Ishikawa (cell line): ENCODE data around the gene NTPCR.
A peak's percentile ranks its signal among the peaks of the same experiment; 100 is the strongest.

ENCODE experiments used
- CEBPB ChIP-seq: IDR thresholded peaks from 2 replicates; pipeline ENCODE4 v1.6.1; 2012
- CREB1 ChIP-seq: IDR thresholded peaks from 2 replicates; pipeline ENCODE4 v1.6.1; 2012; ENCODE audit warnings: low read depth
- EGR1 ChIP-seq: IDR thresholded peaks from 2 replicates; pipeline ENCODE4 v1.6.1; 2012
- EP300 ChIP-seq: IDR thresholded peaks from 2 replicates; pipeline ENCODE4 v1.6.1; 2012; ENCODE audit warnings: borderline replicate concordance
- FOXM1 ChIP-seq: IDR thresholded peaks from 2 replicates; pipeline ENCODE4 v1.6.1; 2012; ENCODE audit warnings: low read depth, borderline replicate concordance
- NFIC ChIP-seq: IDR thresholded peaks from 2 replicates; pipeline ENCODE4 v1.6.1; 2012
- RAD21 ChIP-seq: IDR thresholded peaks from 2 replicates; pipeline ENCODE4 v1.6.1; 2012; ENCODE audit warnings: low read depth
- TAF1 ChIP-seq: IDR thresholded peaks from 2 replicates; pipeline ENCODE4 v1.6.1; 2012; ENCODE audit warnings: low read depth, mild to moderate bottlenecking
- TCF12 ChIP-seq: IDR thresholded peaks from 2 replicates; pipeline ENCODE4 v1.6.1; 2012; ENCODE audit warnings: low read depth
- TEAD4 ChIP-seq: IDR thresholded peaks from 2 replicates; pipeline ENCODE4 v1.6.1; 2012
- YY1 ChIP-seq: IDR thresholded peaks from 2 replicates; pipeline ENCODE4 v1.6.1; 2012; ENCODE audit warnings: low read depth
- ZBTB7A ChIP-seq: IDR thresholded peaks from 2 replicates; pipeline ENCODE4 v1.6.1; 2012; ENCODE audit warnings: low read depth
- TF ChIP-seq, protein P1 (sequence below): IDR thresholded peaks from 2 replicates; pipeline ENCODE4 v1.6.1; 2012
- TF ChIP-seq, protein P2 (sequence below): IDR thresholded peaks from 2 replicates; pipeline ENCODE4 v1.6.1; 2012
- TF ChIP-seq, protein P3 (sequence below): IDR thresholded peaks from 2 replicates; pipeline ENCODE4 v1.6.1; 2012; ENCODE audit warnings: low read depth, mild to moderate bottlenecking

NTPCR gene

DNA sequence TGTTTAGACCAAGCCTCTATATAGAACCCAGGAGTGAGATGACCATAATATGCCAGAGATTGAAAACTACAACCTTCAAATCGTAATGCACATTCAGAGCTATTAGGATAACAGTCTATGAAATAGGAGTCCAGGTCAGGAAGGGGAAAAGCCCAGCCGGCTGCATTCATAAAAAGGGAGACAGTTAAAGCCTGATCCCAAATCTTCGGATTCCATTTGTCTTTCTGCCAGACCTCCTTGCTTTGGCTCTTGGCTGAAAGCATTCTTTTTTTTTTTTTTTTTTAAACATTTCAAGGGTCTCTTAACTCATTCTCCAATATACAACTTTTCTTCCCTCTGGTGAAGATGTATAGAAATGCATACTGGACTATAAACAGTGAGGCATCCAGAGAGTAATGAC lies 81.1 kb downstream of the NTPCR start:
- no peak for TF ChIP-seq RAD21
- TF ChIP-seq, protein P1, sequence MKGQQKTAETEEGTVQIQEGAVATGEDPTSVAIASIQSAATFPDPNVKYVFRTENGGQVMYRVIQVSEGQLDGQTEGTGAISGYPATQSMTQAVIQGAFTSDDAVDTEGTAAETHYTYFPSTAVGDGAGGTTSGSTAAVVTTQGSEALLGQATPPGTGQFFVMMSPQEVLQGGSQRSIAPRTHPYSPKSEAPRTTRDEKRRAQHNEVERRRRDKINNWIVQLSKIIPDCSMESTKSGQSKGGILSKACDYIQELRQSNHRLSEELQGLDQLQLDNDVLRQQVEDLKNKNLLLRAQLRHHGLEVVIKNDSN, result no peak
- TF ChIP-seq, protein P2, sequence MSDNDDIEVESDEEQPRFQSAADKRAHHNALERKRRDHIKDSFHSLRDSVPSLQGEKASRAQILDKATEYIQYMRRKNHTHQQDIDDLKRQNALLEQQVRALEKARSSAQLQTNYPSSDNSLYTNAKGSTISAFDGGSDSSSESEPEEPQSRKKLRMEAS, result no peak
- no peak for TF ChIP-seq FOXM1
- TF ChIP-seq, protein P3, sequence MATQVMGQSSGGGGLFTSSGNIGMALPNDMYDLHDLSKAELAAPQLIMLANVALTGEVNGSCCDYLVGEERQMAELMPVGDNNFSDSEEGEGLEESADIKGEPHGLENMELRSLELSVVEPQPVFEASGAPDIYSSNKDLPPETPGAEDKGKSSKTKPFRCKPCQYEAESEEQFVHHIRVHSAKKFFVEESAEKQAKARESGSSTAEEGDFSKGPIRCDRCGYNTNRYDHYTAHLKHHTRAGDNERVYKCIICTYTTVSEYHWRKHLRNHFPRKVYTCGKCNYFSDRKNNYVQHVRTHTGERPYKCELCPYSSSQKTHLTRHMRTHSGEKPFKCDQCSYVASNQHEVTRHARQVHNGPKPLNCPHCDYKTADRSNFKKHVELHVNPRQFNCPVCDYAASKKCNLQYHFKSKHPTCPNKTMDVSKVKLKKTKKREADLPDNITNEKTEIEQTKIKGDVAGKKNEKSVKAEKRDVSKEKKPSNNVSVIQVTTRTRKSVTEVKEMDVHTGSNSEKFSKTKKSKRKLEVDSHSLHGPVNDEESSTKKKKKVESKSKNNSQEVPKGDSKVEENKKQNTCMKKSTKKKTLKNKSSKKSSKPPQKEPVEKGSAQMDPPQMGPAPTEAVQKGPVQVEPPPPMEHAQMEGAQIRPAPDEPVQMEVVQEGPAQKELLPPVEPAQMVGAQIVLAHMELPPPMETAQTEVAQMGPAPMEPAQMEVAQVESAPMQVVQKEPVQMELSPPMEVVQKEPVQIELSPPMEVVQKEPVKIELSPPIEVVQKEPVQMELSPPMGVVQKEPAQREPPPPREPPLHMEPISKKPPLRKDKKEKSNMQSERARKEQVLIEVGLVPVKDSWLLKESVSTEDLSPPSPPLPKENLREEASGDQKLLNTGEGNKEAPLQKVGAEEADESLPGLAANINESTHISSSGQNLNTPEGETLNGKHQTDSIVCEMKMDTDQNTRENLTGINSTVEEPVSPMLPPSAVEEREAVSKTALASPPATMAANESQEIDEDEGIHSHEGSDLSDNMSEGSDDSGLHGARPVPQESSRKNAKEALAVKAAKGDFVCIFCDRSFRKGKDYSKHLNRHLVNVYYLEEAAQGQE, result no peak
- no peak for TF ChIP-seq EP300
- no peak for TF ChIP-seq CREB1
- TF ChIP-seq TAF1, result no peak
- no peak for TF ChIP-seq NFIC
- TF ChIP-seq ZBTB7A, result no peak
- no peak for TF ChIP-seq EGR1
- TF ChIP-seq YY1, result no peak
- TF ChIP-seq CEBPB, result no peak
- TF ChIP-seq TCF12, result no peak
- no peak for TF ChIP-seq TEAD4

DNA sequence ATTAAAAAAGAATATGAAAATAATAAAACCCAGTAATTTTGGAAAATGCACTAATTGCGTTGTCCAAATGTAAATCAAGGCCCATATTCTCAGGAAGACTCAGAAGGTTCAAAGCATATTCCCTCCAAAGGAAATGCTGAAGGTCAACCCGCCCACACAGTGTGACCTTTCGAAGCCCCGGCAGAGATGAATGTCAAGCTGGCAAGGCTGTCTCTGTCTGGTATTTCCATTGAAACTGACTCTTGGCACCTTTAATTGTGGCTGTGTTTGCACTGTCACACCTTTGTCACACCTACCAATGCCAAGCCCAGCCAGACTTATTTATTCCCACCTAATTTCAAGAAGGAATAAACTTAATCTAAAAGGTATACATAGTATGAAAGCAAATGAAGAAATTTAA lies 82.5 kb downstream of the NTPCR start:
- TF ChIP-seq CEBPB, result no peak
- TF ChIP-seq FOXM1, result no peak
- no peak for TF ChIP-seq TCF12
- TF ChIP-seq EP300, result no peak
- TF ChIP-seq ZBTB7A, result no peak
- TF ChIP-seq CREB1, result no peak
- no peak for TF ChIP-seq NFIC
- TF ChIP-seq TEAD4, result no peak
- TF ChIP-seq, protein P2, result no peak
- TF ChIP-seq EGR1, result no peak
- TF ChIP-seq TAF1, result no peak

- TF ChIP-seq NFIC, result no peak
- TF ChIP-seq CREB1, result no peak
- no peak for TF ChIP-seq TCF12
- TF ChIP-seq CEBPB, result 0 out of 2 replicates have a peak, but pooled peaks have one; percentile 12
- TF ChIP-seq RAD21, result no peak
- TF ChIP-seq EP300, result no peak
These were observed 83.0 kb downstream of the NTPCR start for GRCh38 chr1:233033361-233033760.
